GM23248 (cell line): ENCODE measurements around the gene ACOT7. TPM values are rescaled to one million over a fixed set of nuclear protein-coding genes. Genes with fewer than 3 reads are reported as not detected.

Source experiments
- DNase-seq: peaks from one replicate; pipeline ENCODE4 v3.0.0-alpha.2; 2015
- H2AFZ ChIP-seq: fragments of 200-600 bp; sonication (generic); 2 replicates; pipeline ENCODE4 v1.6.1; 2016; ENCODE audit warnings: antibody characterized with exemption
- H3F3A ChIP-seq: fragments of 200-600 bp; sonication (generic); 2 replicates; pipeline ENCODE4 v1.6.1; 2016; ENCODE audit warnings: mild to moderate bottlenecking, antibody characterized with exemption, mixed run types; ENCODE audit not compliant: insufficient read depth
- H3K27ac ChIP-seq: fragments of 200-600 bp; sonication (generic); 2 replicates; pipeline ENCODE4 v1.5.1; 2016; ENCODE audit warnings: mild to moderate bottlenecking
- H3K27me3 ChIP-seq: fragments of 200-600 bp; sonication (generic); replicated peaks from 2 replicates; pipeline ENCODE4 v1.6.1; 2016; ENCODE audit warnings: mild to moderate bottlenecking; ENCODE audit not compliant: insufficient read depth
- H3K36me3 ChIP-seq: fragments of 200-600 bp; sonication (generic); 2 replicates; pipeline ENCODE4 v1.6.1; 2016; ENCODE audit warnings: low read depth, mild to moderate bottlenecking
- H3K4me1 ChIP-seq: fragments of 200-600 bp; sonication (generic); 2 replicates; pipeline ENCODE4 v1.6.1; 2016; ENCODE audit warnings: mild to moderate bottlenecking; ENCODE audit not compliant: insufficient read depth
- H3K4me2 ChIP-seq: fragments of 200-600 bp; sonication (generic); one replicate; pipeline ENCODE4 v1.6.1; 2016; ENCODE audit warnings: mild to moderate bottlenecking; ENCODE audit not compliant: unreplicated experiment
- H3K4me3 ChIP-seq: fragments of 200-600 bp; sonication (generic); 2 replicates; pipeline ENCODE4 v1.5.1; 2016; ENCODE audit warnings: mild to moderate bottlenecking
- H3K79me2 ChIP-seq: fragments of 200-600 bp; sonication (generic); 2 replicates; pipeline ENCODE4 v1.6.1; 2016; ENCODE audit warnings: mild to moderate bottlenecking; ENCODE audit not compliant: insufficient read depth
- H3K9ac ChIP-seq: fragments of 200-600 bp; sonication (generic); 2 replicates; pipeline ENCODE4 v1.6.1; 2016; ENCODE audit warnings: mild to moderate bottlenecking
- H3K9me2 ChIP-seq: fragments of 200-600 bp; sonication (generic); 2 replicates; pipeline ENCODE4 v1.6.1; 2016; ENCODE audit warnings: mixed run types, mild to moderate bottlenecking, moderate library complexity; ENCODE audit not compliant: insufficient read depth
- H3K9me3 ChIP-seq: fragments of 200-600 bp; sonication (generic); one replicate; pipeline ENCODE4 v1.6.1; 2017; ENCODE audit warnings: low read depth
- H4K20me1 ChIP-seq: fragments of 200-600 bp; sonication (generic); 2 replicates; pipeline ENCODE4 v1.6.0; 2016; ENCODE audit not compliant: insufficient read depth
- EZH2 ChIP-seq: fragments of 200-600 bp; sonication (generic); IDR thresholded peaks from 2 replicates; pipeline ENCODE4 v1.6.1; 2018; ENCODE audit warnings: antibody characterized with exemption, mild to moderate bottlenecking; ENCODE audit not compliant: insufficient read depth, poor library complexity, severe bottlenecking
- EZH2phosphoT487 ChIP-seq: fragments of 200-600 bp; sonication (generic); IDR thresholded peaks from 2 replicates; pipeline ENCODE4 v1.6.1; 2018; ENCODE audit warnings: antibody characterized with exemption, moderate library complexity, mild to moderate bottlenecking, low read depth; ENCODE audit not compliant: insufficient read depth
- WGBS, 2 experiments: methylation state at CpG; one replicate each; pipeline ENCODE4 v1.1.6; 2015 to 2017; ENCODE audit warnings: low lambda C conversion rate in 2 of 2, low coverage in 1 of 2; ENCODE audit errors: missing lambda C conversion rate in 2 of 2; 5-methylcytosine and 5-hydroxymethylcytosine counted together
- in situ Hi-C: fragments of 300-500 bp; cut with MboI; formaldehyde crosslinking; loops from 2 replicates; pipeline ENCODE4 v1.15.0; 2020
- polyA plus RNA-seq: library from polyadenylated mRNA; unstranded; fragments of >200 nt; fragmentation: Nextera tagmentation; extraction: Ambion mirVana; gene quantifications from 2 replicates; pipeline ENCODE4 v1.2.1, GENCODE V29; 2016
- total RNA-seq: library from RNA; depleted of rRNA; stranded (reverse); fragments of >200 nt; shearing (Covaris generic); gene quantifications from 2 replicates; pipeline ENCODE4 v1.2.3, GENCODE V29; 2014

The ACOT7 gene
- total and polyA plus RNA-seq, 2 experiments from 2014 or later, result 25.7 to 74.7 TPM

- Histone ChIP-seq H3K9me2 (no peaks in the 10 kb centered on the region), H3K27ac (no peak overlapping the region), H3F3A (no peaks in the 10 kb centered on the region), H3K79me2 (no peaks in the 10 kb centered on the region), H3K4me2 (no peak overlapping the region), H3K4me3 (no peak overlapping the region), H3K27me3 (no peaks in the 10 kb centered on the region), H2AFZ (no peak overlapping the region), H3K9me3 (no peaks in the 10 kb centered on the region), H3K36me3 (no peaks in the 10 kb centered on the region), H3K9ac (no peak overlapping the region), H3K4me1 (no peaks in the 10 kb centered on the region), H4K20me1 (no peaks in the 10 kb centered on the region)
- TF ChIP-seq EZH2phosphoT487 (no peak), EZH2 (no peak)
- in situ Hi-C loops, result loop anchor here (25.0 kb wide), 1 partner anchor 283 kb away; no protein-coding TSS in a partner anchor
- DNase-seq, result no peak
- 81 to 82% methylated on average over 7 of the region's 7 CpGs for WGBS, 2 experiments
Measured at GRCh38 chr1:6345009-6345408, 48.6 kb downstream of the ACOT7 start.

- Histone ChIP-seq H4K20me1 (no peaks in the 10 kb centered on the region), H3K9ac (no peak overlapping the region), H3K27ac (no peak overlapping the region), H2AFZ (no peak overlapping the region), H3K4me1 (no peaks in the 10 kb centered on the region), H3K9me3 (no peaks in the 10 kb centered on the region), H3K79me2 (no peaks in the 10 kb centered on the region), H3K27me3 (no peaks in the 10 kb centered on the region), H3F3A (no peaks in the 10 kb centered on the region), H3K4me2 (no peak overlapping the region), H3K36me3 (no peaks in the 10 kb centered on the region), H3K9me2 (no peaks in the 10 kb centered on the region), H3K4me3 (no peak overlapping the region)
- 50 to 54% methylated on average over 17 of the region's 17 CpGs for WGBS, 2 experiments
- in situ Hi-C loops, result loop anchor here (5.0 to 25.0 kb wide), 2 partner anchors 96 to 281 kb away; no protein-coding TSS in a partner anchor
- TF ChIP-seq EZH2phosphoT487 (no peak), EZH2 (no peak)
- peak; percentile 89 for DNase-seq
Measured at GRCh38 chr1:6343506-6344405, 49.8 kb downstream of the ACOT7 start.

- no peak overlapping the region for H3K4me3 ChIP-seq
- in situ Hi-C loops, result loop anchor here (5.0 to 25.0 kb wide), 2 partner anchors 95 to 280 kb away; no protein-coding TSS in a partner anchor
- H3K36me3 ChIP-seq, result no peaks in the 10 kb centered on the region
- no peaks in the 10 kb centered on the region for H3F3A ChIP-seq
- H3K27me3 ChIP-seq, result no peaks in the 10 kb centered on the region
- no peak overlapping the region for H3K4me2 ChIP-seq
- TF ChIP-seq EZH2 (no peak), EZH2phosphoT487 (no peak)
- peak; percentile 27 for DNase-seq
- 44 to 51% methylated on average over 7 to 9 of the region's 9 CpGs for WGBS, 2 experiments
- no peak overlapping the region for H2AFZ ChIP-seq
- no peak overlapping the region for H3K9ac ChIP-seq
- H3K4me1 ChIP-seq, result no peaks in the 10 kb centered on the region
- H3K9me2 ChIP-seq, result no peaks in the 10 kb centered on the region
- no peaks in the 10 kb centered on the region for H3K9me3 ChIP-seq
- no peaks in the 10 kb centered on the region for H4K20me1 ChIP-seq
- H3K27ac ChIP-seq, result no peak overlapping the region
- no peaks in the 10 kb centered on the region for H3K79me2 ChIP-seq
Measured at GRCh38 chr1:6342056-6342455, 51.5 kb downstream of the ACOT7 start.

- in situ Hi-C loops, result loop anchor here (25.0 kb wide), 1 partner anchor 276 kb away; no protein-coding TSS in a partner anchor
- no peaks in the 10 kb centered on the region for H3K36me3 ChIP-seq
- TF ChIP-seq EZH2 (no peak), EZH2phosphoT487 (no peak)
- no peak overlapping the region for H3K4me3 ChIP-seq
- no peaks in the 10 kb centered on the region for H3K79me2 ChIP-seq
- H2AFZ ChIP-seq, result no peak overlapping the region
- no peak for DNase-seq
- H3K4me2 ChIP-seq, result no peak overlapping the region
- no peak overlapping the region for H3K27ac ChIP-seq
- no peaks in the 10 kb centered on the region for H3F3A ChIP-seq
- no peaks in the 10 kb centered on the region for H4K20me1 ChIP-seq
- H3K27me3 ChIP-seq, result no peaks in the 10 kb centered on the region
- H3K9me3 ChIP-seq, result no peaks in the 10 kb centered on the region
- H3K9me2 ChIP-seq, result no peaks in the 10 kb centered on the region
- no peak overlapping the region for H3K9ac ChIP-seq
- no peaks in the 10 kb centered on the region for H3K4me1 ChIP-seq
- WGBS, 2 experiments, result 92 to 95% methylated on average over 6 to 7 of the region's 7 CpGs
Measured at GRCh38 chr1:6338695-6339094, 54.9 kb downstream of the ACOT7 start.
